ENCODE data around the gene TGFB1I1. TPM values are rescaled to one million over a fixed set of nuclear protein-coding genes. Genes with fewer than 3 reads are reported as not detected.

TGFB1I1 gene
- total and polyA plus RNA-seq, 2 donors (not counting 3 experiments of a cell fraction or from before 2014, with no cell fraction given): 73.7 to 115 TPM

DNA sequence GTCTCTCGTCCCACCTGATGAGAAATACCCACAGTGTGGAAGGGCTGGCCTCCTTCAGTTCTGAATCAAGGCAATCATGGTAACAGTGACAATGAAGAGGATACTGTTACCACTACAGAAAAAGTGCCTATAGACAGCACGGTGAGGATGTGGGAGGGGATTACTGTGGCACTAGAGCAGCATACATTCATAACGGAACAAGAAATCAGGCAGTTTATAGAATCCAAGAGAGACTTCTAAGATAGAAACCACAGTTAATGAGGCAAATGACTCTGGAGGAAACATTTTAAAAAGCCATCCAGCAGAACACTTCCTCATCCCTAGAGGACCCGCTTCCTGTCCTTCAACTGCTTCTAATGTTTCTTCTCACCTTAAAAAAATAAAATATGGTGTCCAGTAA is 33.5 kb downstream of the TGFB1I1 start:
- ChIA-PET CTCF (no interaction called here), POLR2A (no interaction called here)
- TF ChIP-seq GATA2 (IDR thresholded peaks at IDR 0.05; ENCODE audit: insufficient read depth, insufficient read length, low read depth, low read length): no peak
- no peak for TF ChIP-seq MYC (IDR thresholded peaks at IDR 0.05; ENCODE audit: low read depth, low read length)
- no peak for TF ChIP-seq JUN (IDR thresholded peaks at IDR 0.05; ENCODE audit: borderline replicate concordance, insufficient read depth, insufficient read length, low read depth)
- TF ChIP-seq EZH2 (IDR thresholded peaks at IDR 0.05; ENCODE audit: borderline replicate concordance, low read depth, low read length, severe bottlenecking): no peak
- TF ChIP-seq POLR2A (IDR thresholded peaks at IDR 0.05; ENCODE audit: low read depth, low read length): no peak
- TF ChIP-seq, protein P1, sequence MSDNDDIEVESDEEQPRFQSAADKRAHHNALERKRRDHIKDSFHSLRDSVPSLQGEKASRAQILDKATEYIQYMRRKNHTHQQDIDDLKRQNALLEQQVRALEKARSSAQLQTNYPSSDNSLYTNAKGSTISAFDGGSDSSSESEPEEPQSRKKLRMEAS (IDR thresholded peaks at IDR 0.05; ENCODE audit: insufficient read depth, insufficient read length): no peak
- no peak for TF ChIP-seq FOS (IDR thresholded peaks at IDR 0.05; ENCODE audit: borderline replicate concordance, insufficient read depth, low read length)
- TF ChIP-seq, protein P2, sequence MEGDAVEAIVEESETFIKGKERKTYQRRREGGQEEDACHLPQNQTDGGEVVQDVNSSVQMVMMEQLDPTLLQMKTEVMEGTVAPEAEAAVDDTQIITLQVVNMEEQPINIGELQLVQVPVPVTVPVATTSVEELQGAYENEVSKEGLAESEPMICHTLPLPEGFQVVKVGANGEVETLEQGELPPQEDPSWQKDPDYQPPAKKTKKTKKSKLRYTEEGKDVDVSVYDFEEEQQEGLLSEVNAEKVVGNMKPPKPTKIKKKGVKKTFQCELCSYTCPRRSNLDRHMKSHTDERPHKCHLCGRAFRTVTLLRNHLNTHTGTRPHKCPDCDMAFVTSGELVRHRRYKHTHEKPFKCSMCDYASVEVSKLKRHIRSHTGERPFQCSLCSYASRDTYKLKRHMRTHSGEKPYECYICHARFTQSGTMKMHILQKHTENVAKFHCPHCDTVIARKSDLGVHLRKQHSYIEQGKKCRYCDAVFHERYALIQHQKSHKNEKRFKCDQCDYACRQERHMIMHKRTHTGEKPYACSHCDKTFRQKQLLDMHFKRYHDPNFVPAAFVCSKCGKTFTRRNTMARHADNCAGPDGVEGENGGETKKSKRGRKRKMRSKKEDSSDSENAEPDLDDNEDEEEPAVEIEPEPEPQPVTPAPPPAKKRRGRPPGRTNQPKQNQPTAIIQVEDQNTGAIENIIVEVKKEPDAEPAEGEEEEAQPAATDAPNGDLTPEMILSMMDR (IDR thresholded peaks at IDR 0.05; ENCODE audit: extremely low read depth in 1 of 2, insufficient read depth in 1 of 2, low read depth in 1 of 2, low read length in 2 of 2): no peak
- TF ChIP-seq POLR2AphosphoS5 (IDR thresholded peaks at IDR 0.05; ENCODE audit: insufficient read depth, low read depth, low read length): no peak
- FAIRE-seq: no peak
- Histone ChIP-seq H3K4me3 (replicated peaks in 1 of 3; ENCODE audit: insufficient read depth in 1 of 3, low read depth in 1 of 3, low read length in 3 of 3) (no peak overlapping the region), H3K9me3 (replicated peaks; ENCODE audit: control insufficient read depth, insufficient read depth, low read length) (no peaks in the 10 kb centered on the region), H3K27me3 (ENCODE audit: control insufficient read depth in 2 of 2, insufficient read depth in 2 of 2, low read length in 2 of 2) (no peaks in the 10 kb centered on the region), H3K4me2 (ENCODE audit: insufficient read depth, low read length) (no peak overlapping the region), H3K79me2 (ENCODE audit: control insufficient read depth, insufficient read depth, low read length) (peaks cover 13% of the 10 kb centered on the region), H3K9ac (replicated peaks; ENCODE audit: extremely low read depth, insufficient read depth, low read length) (no peak overlapping the region), H3K27ac (ENCODE audit: insufficient read depth, low read depth, low read length) (no peak overlapping the region), H3K9me1 (replicated peaks; ENCODE audit: control insufficient read depth, extremely low read depth, insufficient read depth, low read length) (no peaks in the 10 kb centered on the region), H3K36me3 (ENCODE audit: control insufficient read depth in 2 of 2, extremely low read depth in 1 of 2, insufficient read depth in 2 of 2, low read length in 2 of 2) (no peaks in the 10 kb centered on the region), H3K4me1 (ENCODE audit: control insufficient read depth, extremely low read depth, insufficient read depth, low read length) (peaks cover 27% of the 10 kb centered on the region), H4K20me1 (replicated peaks; ENCODE audit: control insufficient read depth, extremely low read depth, insufficient read depth, low read length) (no peaks in the 10 kb centered on the region), H2AFZ (ENCODE audit: low read depth, low read length) (no peak overlapping the region)
- DNase-seq (ENCODE audit: low read depth, low spot score): no peak
- dilution Hi-C loops (cut with MboI; ENCODE audit: extremely low pct_ligation_motif_present, low sequenced_read_pairs): no loop called here
- intact Hi-C loops (cut with micrococcal nuclease): loop anchor here (10.0 kb wide), 1 partner anchor 359 kb away; no protein-coding TSS in a partner anchor
- no TSS peak for BruUV-seq (replicated peaks)
